H7 (cell line): ENCODE data around the gene VGLL4. TPM values are rescaled to one million over a fixed set of nuclear protein-coding genes. Genes with fewer than 3 reads are reported as not detected.
"Not testable (repeated sequence)": the region's sequence is repeated elsewhere in the genome, so short reads cannot be mapped to it uniquely, and the experiment has no call there.

Experiments
- DNase-seq: peaks from one replicate; pipeline ENCODE4 v3.0.0; 2012
- H3K27me3 ChIP-seq: 2 replicates; pipeline ENCODE4 v1.6.0; 2011; ENCODE audit warnings: mild to moderate bottlenecking, low read length; ENCODE audit not compliant: control insufficient read depth, insufficient read depth
- H3K36me3 ChIP-seq: replicated peaks from 2 replicates; pipeline ENCODE4 v1.5.1; 2011; ENCODE audit warnings: low read length; ENCODE audit not compliant: control insufficient read depth, insufficient read depth
- H3K4me3 ChIP-seq: 2 replicates; pipeline ENCODE4 v1.5.1; 2011; ENCODE audit warnings: low read depth, mild to moderate bottlenecking, control low read depth, low read length, moderate library complexity; ENCODE audit not compliant: insufficient read depth
- total RNA-seq: library from RNA; depleted of rRNA; stranded (reverse); fragments of >200 nt; shearing (Covaris generic); gene quantifications from 2 replicates; pipeline ENCODE4 v1.2.3, GENCODE V29; 2014

The VGLL4 gene
- total RNA-seq, 1 experiment from 2014 or later, result 44.2 TPM

- Histone ChIP-seq H3K4me3 (peak overlapping the region; percentile 8), H3K27me3 (no peaks in the 10 kb centered on the region), H3K36me3 (no peaks in the 10 kb centered on the region)
- DNase-seq, result peak; percentile 74
These were observed 61.3 kb downstream of the VGLL4 start for GRCh38 chr3:11582191-11582968.

GRCh38 chr3:11581237-11582190 is 62.2 kb downstream of the VGLL4 start:
- peak overlapping the region; percentile 6 for H3K4me3 ChIP-seq
- DNase-seq, result peak; percentile 43

GRCh38 chr3:11580645-11581044 is 63.1 kb downstream of the VGLL4 start:
- no peak for DNase-seq
- Histone ChIP-seq H3K4me3 (no peak overlapping the region), H3K27me3 (no peaks in the 10 kb centered on the region), H3K36me3 (no peaks in the 10 kb centered on the region)

More at GRCh38 chr3:11581237-11582190, 62.2 kb downstream of the VGLL4 start:
- Histone ChIP-seq H3K36me3 (no peaks in the 10 kb centered on the region), H3K27me3 (no peaks in the 10 kb centered on the region)

GRCh38 chr3:11578169-11578568 is 65.5 kb downstream of the VGLL4 start:
- DNase-seq, result no peak

GRCh38 chr3:11576453-11576852 is 67.3 kb downstream of the VGLL4 start:
- DNase-seq, result peak; percentile 48
- Histone ChIP-seq H3K36me3 (no peaks in the 10 kb centered on the region; the same call in none of the 2 replicates), H3K4me3 (no peak overlapping the region), H3K27me3 (no peaks in the 10 kb centered on the region)

More at GRCh38 chr3:11578169-11578568, 65.5 kb downstream of the VGLL4 start:
- no peak overlapping the region for H3K4me3 ChIP-seq
- H3K36me3 ChIP-seq, result no peaks in the 10 kb centered on the region; the same call in 1 of the 2 replicates
- H3K27me3 ChIP-seq, result no peaks in the 10 kb centered on the region

- no peak for DNase-seq
- no peaks in the 10 kb centered on the region; the same call in none of the 2 replicates for H3K36me3 ChIP-seq
- no peaks in the 10 kb centered on the region for H3K27me3 ChIP-seq
- no peak overlapping the region for H3K4me3 ChIP-seq
These were observed 68.0 kb downstream of the VGLL4 start for GRCh38 chr3:11575677-11576076.

- DNase-seq, result no peak
- H3K27me3 ChIP-seq, result no peaks in the 10 kb centered on the region
- no peaks in the 10 kb centered on the region; the same call in none of the 2 replicates for H3K36me3 ChIP-seq
- H3K4me3 ChIP-seq, result no peak overlapping the region
These were observed 68.6 kb downstream of the VGLL4 start for GRCh38 chr3:11574981-11575669.

- H3K4me3 ChIP-seq, DNase-seq, H3K27me3 ChIP-seq, H3K36me3 ChIP-seq: not testable (repeated sequence)
These were observed 71.1 kb downstream of the VGLL4 start for GRCh38 chr3:11572660-11573059.

- no peaks in the 10 kb centered on the region; the same call in none of the 2 replicates for H3K36me3 ChIP-seq
- no peak overlapping the region for H3K4me3 ChIP-seq
- H3K27me3 ChIP-seq, result no peaks in the 10 kb centered on the region
- no peak for DNase-seq
These were observed 72.8 kb downstream of the VGLL4 start for GRCh38 chr3:11570789-11571495.

- H3K36me3 ChIP-seq, result no peaks in the 10 kb centered on the region; the same call in none of the 2 replicates
- peak; percentile 39 for DNase-seq
- no peaks in the 10 kb centered on the region for H3K27me3 ChIP-seq
- H3K4me3 ChIP-seq, result no peak overlapping the region
These were observed 73.5 kb downstream of the VGLL4 start for GRCh38 chr3:11570251-11570650.

GRCh38 chr3:11569156-11569741 is 74.5 kb downstream of the VGLL4 start:
- peak; percentile 43 for DNase-seq
- Histone ChIP-seq H3K27me3 (no peaks in the 10 kb centered on the region), H3K4me3 (no peak overlapping the region), H3K36me3 (no peaks in the 10 kb centered on the region; the same call in 1 of the 2 replicates)

GRCh38 chr3:11568503-11569155 is 75.1 kb downstream of the VGLL4 start:
- Histone ChIP-seq H3K27me3 (no peaks in the 10 kb centered on the region), H3K4me3 (no peak overlapping the region), H3K36me3 (no peaks in the 10 kb centered on the region; the same call in 1 of the 2 replicates)
- peak; percentile 61 for DNase-seq
